HG02943 (cell line): ENCODE results near the gene MOK.
"Not testable (repeated sequence)": the region's sequence is repeated elsewhere in the genome, so short reads cannot be mapped to it uniquely, and the experiment has no call there.

Experiments used
- ATAC-seq: cut with Tn5 transposase; IDR thresholded peaks from one replicate; pipeline ENCODE4 v1.9.1; 2021; ENCODE audit warnings: mild to moderate bottlenecking, low read depth, moderate library complexity; ENCODE audit not compliant: unreplicated experiment

The MOK gene

DNA sequence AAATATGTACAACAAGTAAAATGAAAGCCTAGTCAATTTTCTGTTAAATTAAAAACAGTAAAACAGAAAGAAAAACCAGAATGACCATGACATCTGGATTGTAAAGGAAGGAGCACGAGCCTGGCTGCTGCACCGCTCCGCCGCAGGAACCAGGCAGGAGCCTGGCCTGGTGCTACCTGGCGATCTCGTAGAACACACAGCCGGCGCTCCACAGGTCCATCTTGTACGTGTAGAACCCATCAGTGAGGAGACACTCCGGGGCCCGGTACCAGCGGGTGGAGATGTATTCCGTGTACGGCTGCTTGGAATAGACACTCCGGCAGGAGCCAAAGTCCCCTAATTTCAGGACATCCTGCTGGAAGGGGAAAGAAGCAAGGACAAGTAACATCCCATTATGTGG, 54.3 kb downstream of the MOK start:
- no peak for ATAC-seq

DNA sequence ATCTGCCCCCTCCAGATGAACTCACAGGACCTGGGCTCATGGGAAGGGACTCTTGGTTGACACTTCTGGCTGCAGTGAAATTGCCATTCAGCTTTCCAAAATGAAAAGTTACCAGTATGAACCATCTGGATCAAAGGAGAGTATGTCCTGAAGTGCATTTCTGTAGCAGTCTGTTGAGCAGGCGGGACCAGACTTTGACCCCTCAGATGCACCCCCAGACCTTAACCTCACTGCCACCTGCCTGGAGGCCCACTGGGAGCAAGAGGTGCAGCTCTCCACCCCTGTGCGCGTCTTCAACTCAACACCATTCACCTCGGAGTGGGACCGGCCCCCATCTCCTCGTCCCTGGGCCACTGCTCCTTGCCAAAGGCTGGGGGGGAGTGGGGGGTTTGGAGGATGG, 55.0 kb downstream of the MOK start:
- ATAC-seq, result no peak

DNA sequence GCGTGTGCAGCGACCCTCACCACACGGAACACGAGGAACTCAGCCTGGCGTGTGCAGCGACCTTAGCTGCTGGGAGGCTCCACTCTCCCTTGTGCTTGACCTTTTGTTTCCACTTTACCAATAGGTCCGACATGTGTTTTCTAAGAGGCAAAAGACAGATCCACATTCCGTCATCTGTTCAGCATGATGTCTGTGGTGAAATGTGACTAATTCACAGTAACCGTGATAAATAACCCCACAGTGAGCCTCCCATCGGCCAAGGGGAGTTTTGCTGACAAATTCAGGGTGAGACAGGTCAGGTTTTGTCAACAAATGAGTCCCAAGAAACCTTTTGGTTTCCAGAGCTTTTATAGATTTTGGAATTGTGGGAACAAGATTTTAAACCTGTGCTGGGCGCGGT, 55.9 kb downstream of the MOK start:
- ATAC-seq, result no peak

- no peak for ATAC-seq
Observed at GRCh38 chr14:102248121-102248520, 56.8 kb downstream of the MOK start.

DNA sequence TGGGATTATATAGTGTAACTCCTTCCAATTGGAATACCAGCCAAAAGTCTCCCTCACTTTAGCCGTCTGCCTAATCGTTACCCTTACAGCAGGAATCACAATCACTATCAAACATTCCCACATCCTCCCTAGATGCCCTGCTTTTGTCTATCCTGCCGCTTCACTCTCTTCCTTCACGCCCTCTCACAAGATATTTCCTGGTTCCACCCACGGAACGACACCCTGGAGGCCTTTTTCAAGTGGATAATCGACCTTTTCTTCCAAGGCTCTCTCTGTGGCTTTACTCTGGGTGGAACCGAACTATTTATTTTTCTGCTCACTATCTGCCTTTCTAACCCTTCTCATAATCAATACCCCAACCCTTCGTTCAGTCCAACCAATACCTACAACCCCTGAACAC, 58.9 kb downstream of the MOK start:
- ATAC-seq, result no peak

GRCh38 chr14:102243795-102244194, 61.2 kb downstream of the MOK start:
- not testable (repeated sequence) for ATAC-seq

DNA sequence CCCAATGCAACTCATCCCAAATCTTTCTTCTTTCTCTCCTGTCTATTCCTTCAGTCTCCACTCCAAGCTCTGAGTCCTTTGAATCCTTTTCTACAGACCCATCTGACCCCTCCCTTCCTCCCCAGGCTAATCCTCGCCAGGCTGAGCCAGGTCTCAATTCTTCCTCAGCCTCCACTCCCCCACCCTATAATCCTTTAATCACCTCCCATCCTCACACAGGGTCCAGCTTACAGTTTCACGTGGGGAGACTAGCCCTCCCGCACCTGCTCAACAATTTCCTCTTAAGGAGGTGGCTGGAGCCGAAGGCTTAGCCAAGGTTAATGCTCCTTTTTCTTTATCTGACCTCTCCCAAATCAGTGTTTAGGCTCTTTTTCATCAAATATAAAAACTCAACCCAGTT, 63.8 kb downstream of the MOK start:
- no peak for ATAC-seq

DNA sequence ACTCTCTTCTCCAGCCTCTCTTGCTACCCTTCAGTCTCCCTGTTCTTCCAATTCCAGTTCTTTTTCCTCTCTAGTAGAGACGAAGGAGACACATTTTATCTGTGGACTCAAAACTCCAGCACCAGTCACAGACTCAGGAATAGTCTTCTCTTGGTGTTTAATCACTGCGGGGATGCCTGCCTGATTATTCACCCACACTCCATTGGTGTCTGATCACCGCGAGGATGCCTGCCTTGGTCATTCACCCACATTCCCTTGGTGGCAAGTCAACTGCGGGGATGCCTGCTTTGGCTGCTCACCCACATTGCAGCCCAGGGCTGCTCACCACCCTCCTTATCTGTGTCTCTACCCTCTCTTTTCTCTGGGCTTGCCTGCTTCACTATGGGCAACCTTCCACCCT, 64.5 kb downstream of the MOK start:
- ATAC-seq, result not testable (repeated sequence)

- no peak for ATAC-seq
Observed at GRCh38 chr14:102239231-102239630, 65.7 kb downstream of the MOK start.

GRCh38 chr14:102238766-102239165, 66.2 kb downstream of the MOK start:
- ATAC-seq, result no peak

DNA sequence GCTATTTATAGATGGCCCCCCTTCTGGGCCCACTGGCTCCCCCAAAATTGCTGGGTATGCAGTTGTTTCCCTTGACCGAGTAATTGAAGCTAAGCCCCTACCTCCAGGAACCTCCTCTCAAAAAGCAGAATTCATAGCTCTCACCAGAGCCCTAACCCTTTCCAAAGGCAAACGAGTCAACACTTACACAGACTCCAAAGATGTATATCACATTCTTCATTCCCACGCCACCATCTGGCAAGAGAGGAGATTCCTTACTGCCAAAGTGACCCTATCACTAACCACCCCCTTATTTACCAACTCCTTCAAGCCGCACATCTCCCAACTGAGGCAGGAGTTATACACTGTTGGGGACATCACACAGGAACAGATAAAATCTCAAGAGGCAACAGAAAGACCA, 66.8 kb downstream of the MOK start:
- no peak for ATAC-seq

DNA sequence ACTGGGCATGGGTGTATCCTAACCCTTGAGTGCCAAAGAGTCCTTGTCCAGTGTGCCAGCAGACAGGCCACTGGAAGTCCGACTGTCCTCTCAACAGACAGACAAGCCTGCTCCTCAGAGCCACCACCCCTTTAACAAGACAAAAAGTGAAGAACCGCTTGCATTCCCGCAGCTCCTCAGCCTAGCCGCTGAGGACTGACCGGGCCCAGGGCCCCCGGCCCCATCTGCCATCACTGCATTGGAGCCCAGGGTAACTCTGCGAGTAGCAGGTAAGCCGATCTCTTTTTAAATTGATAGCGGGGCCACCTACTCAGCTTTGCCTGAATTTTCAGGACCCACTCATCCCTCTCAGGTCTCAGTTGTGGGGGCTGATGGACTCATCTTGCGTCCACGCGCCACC, 68.9 kb downstream of the MOK start:
- no peak for ATAC-seq

DNA sequence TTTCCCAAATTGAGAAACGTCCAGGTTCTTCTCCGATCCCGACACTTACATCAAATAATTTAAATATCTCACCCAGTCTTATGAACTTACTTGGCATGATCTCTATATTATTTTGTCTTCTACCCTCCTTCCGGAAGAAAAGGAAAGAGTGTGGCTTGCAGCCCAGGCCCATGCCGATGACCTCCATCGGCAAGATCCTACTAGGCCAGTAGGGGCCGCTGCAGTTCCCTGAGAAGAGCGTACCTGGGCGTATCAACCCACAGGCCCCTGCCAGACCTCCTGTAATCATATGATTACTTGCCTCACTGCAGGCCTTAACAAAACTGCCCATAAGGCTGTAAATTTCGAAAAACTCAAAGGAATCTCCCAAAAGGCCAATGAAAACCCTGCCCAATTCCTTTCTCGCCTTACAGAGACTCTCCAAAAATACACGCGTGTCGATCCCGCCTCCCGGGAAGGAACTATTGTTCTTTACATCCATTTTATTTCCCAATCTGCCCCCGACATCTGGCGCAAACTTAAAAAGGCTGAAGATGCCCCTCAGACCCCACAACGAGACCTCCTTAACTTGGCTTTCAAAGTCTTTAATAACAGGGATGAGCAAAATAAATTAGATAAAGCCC, 69.6 kb downstream of the MOK start:
- no peak for ATAC-seq

- no peak for ATAC-seq
Observed at GRCh38 chr14:102234331-102235264, 70.4 kb downstream of the MOK start.

DNA sequence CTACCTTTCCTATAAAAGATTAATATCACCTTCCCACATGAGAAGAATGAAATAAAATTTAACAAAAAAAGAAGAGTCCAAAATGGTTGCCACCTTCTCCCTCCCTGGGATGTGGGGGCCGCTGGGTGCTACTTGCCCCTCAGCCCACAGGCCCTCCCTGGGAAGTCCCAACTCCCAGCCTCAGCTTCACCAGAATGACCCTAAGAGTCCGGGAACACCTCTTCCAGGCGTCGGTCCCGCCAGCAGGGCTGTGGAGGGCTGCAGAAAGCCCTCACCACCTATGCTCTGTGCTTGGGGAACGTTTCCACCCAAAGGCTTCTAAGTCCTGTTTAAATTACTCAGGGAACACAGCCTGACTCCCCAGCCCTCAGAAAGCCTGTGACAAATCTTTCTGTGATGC, 71.9 kb downstream of the MOK start:
- no peak for ATAC-seq

- ATAC-seq, result no peak
Observed at GRCh38 chr14:102232348-102232625, 72.7 kb downstream of the MOK start.

- ATAC-seq, result no peak
Observed at GRCh38 chr14:102231476-102232347, 73.3 kb downstream of the MOK start.

DNA sequence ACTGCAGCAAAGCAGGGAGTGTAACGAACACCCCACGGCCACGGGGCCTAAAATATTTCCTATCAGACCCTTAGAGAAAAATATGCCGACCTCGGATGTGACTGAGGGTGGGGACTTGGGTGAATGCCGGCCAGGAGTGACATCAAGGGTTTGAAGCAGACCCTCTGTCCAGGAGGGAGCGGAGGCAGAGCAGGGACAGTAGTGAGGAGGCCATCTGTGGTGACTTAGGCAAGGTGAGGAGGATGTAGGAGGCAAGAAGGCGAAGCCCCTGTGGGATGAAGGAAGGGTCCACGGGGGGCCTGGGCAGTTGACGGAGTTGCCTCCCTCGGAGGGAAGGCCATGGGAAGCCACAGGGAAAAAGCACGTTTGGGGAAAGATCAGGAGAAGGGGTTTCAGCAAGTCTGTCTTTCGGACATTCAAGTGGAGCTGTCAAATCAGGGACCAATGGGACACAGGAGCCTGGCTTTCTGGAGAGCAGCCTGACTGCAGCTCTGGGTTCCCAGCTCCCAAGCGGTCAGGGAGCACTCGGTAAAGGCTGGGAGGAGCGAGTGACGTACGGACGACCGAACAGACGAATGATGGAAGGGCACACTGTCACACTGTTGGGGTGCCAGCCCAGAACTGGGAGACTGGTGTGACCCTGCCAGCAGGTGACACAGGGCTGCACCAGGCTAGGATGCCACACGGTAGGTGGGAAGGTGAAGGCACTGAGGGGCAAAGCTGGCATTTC, 74.3 kb downstream of the MOK start:
- ATAC-seq, result no peak

DNA sequence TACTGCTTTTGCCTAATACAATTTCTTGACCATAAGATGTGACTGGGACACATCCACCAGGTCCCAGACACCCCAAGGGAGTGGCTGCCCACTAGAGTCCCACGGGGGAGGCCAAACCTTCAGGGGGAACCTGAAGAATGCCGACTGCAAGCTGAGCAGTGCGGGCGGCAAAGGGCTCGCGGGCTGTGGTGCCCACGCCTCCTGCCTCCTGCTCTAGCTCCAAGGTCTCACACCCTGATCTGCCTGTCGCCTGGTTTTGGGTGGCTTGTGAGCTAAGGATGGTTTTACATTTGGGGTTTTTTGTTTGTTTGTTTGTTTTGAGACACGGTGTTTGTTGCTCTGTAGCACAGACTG, 75.2 kb downstream of the MOK start:
- no peak for ATAC-seq

GRCh38 chr14:102229071-102229738, 75.8 kb downstream of the MOK start:
- no peak for ATAC-seq
